HG03280 (cell line): ENCODE measurements around the gene NR4A1.

Experiments
- ATAC-seq: cut with Tn5 transposase; IDR thresholded peaks from one replicate; pipeline ENCODE4 v1.9.1; 2021; ENCODE audit warnings: mild to moderate bottlenecking, moderate library complexity; ENCODE audit not compliant: unreplicated experiment

NR4A1 gene

GRCh38 chr12:52041035-52041434 is 10.2 kb upstream of the NR4A1 start:
- ATAC-seq, result no peak

- ATAC-seq, result no peak
Observed at GRCh38 chr12:52041695-52042123, 9.5 kb upstream of the NR4A1 start.

DNA sequence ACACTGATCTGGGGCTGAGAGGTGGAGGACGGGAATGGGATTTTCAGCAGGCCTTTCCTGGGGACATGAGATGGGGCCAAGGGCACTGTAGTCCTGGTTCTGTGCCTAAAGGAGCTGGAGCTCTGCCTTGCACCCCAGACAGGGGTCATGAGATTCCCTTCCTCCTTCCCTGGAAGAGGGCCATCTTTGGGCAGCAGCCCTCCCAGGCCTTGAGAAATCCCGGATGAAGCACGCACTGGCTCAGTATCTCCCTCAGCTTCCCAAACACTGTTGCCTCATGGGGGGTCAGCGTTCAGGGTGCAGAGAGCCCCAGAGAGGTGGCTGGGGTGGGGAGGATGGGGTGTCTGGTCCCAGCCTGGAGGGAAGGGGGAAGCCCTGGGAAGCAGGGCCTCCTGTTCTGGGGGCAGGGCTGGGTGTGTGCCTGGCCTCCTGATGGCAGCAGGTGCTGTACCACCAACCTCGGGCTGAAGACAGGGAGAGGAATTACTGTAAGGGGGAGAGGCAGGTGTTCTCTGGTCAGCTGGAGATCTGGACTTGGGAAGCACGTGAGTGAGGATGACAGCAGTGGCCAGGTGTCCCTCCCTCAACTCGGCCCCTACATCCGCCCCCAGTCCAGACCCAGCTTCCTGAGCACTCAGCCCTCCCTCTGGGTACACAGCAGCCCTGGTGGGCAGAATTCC is 8.4 kb upstream of the NR4A1 start:
- no peak for ATAC-seq

GRCh38 chr12:52043386-52044212 is 7.6 kb upstream of the NR4A1 start:
- ATAC-seq, result no peak

GRCh38 chr12:52044292-52044983 is 6.8 kb upstream of the NR4A1 start:
- ATAC-seq, result no peak

- ATAC-seq, result no peak
Observed at GRCh38 chr12:52045794-52046199, 5.4 kb upstream of the NR4A1 start.

DNA sequence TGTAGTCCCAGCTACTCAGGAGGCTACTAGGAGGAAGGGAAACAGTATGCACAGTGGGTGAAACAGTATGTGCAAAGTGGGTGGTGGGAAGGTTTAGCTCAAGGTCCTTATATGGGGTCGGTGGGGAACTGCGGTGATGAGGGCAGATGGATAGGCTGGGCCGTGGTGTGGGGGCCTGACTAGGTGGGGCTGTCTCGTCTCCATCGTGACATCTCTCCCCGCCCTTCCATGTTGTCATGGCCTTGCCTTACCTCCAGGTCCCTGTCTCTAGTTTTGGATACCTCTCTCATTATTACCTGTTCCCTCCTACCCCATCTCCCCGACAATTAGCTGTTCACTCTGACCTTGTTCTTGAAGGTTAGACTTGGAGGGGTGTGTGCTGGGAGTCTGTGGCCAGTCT is 4.4 kb upstream of the NR4A1 start:
- no peak for ATAC-seq

GRCh38 chr12:52049286-52049685 is 2.0 kb upstream of the NR4A1 start:
- ATAC-seq, result no peak

GRCh38 chr12:52049688-52050087 is 1.6 kb upstream of the NR4A1 start:
- ATAC-seq, result no peak

DNA sequence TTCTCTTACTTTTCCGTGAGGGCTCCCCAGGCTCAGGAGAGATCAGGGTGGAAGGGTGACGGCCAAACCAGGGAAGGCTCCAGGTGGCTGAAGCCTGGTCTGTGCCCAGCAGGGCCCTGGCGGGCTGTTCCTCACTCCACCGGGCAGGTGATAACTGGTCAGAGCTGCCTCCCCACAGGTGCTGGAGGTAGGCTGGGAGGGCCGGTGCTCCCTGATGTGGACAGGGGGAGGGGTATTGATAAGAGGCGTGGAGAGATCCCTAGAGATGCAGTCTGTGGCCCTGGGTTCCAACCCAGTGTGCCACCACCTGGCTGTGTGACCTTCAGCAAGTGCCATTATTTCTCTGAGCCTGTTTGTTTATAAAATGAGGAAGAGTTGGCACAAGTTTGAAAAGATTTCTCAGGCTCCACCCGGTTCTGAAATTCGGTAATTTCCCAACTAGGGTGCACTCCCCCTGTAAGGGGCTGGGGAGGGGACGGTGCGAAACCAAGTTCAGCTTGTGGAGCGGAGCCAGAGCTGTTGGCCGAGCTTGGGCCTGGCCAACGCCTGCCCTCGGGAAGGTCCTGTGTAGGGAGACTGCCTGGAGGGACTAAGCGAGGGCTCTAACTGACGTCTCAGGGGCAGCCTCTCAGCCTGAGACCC is 1.0 kb upstream of the NR4A1 start:
- ATAC-seq, result no peak

GRCh38 chr12:52052468-52053186 is 1.4 kb downstream of the NR4A1 start:
- ATAC-seq, result no peak

- ATAC-seq, result no peak
Observed at GRCh38 chr12:52053536-52054209, 2.4 kb downstream of the NR4A1 start.

DNA sequence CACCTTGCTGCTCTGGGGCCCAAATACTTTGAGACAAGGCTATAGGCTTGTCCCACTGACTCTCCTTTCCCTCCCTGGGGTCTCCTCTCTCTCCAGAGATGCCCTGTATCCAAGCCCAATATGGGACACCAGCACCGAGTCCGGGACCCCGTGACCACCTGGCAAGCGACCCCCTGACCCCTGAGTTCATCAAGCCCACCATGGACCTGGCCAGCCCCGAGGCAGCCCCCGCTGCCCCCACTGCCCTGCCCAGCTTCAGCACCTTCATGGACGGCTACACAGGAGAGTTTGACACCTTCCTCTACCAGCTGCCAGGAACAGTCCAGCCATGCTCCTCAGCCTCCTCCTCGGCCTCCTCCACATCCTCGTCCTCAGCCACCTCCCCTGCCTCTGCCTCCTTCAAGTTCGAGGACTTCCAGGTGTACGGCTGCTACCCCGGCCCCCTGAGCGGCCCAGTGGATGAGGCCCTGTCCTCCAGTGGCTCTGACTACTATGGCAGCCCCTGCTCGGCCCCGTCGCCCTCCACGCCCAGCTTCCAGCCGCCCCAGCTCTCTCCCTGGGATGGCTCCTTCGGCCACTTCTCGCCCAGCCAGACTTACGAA is 3.1 kb downstream of the NR4A1 start:
- ATAC-seq, result no peak

GRCh38 chr12:52054833-52055730 is 3.8 kb downstream of the NR4A1 start:
- no peak for ATAC-seq

GRCh38 chr12:52055731-52056711 is 4.8 kb downstream of the NR4A1 start:
- no peak for ATAC-seq

DNA sequence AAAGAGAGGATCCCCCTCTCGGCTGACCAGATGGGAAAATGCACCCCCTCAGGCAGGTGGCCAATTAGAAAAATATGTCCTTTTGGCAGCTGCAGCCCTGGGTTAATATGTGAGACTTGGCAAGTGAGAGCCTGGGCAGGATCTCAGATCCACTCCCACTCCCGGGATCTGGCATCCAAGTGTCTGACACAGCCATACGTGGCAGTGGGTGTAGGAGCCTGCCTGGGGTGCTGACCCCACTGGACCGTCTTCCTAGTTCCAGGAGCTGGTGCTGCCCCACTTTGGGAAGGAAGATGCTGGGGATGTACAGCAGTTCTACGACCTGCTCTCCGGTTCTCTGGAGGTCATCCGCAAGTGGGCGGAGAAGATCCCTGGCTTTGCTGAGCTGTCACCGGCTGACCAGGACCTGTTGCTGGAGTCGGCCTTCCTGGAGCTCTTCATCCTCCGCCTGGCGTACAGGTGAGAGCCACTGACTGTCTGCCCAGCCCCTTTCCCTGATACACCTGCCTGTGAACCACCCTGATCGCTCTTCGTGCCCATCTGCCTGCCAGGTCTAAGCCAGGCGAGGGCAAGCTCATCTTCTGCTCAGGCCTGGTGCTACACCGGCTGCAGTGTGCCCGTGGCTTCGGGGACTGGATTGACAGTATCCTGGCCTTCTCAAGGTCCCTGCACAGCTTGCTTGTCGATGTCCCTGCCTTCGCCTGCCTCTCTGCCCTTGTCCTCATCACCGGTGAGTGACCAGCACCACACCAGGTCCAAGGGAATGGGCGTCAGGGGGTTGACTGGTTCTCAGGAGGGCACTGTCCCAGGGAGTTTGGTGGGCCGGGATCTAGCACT is 5.8 kb downstream of the NR4A1 start:
- no peak for ATAC-seq
